IPS-20b (cell line): ENCODE measurements around the gene XPO6.
A peak's percentile ranks its signal among the peaks of the same experiment; 100 is the strongest.

Source experiments
- H3K27ac ChIP-seq: one replicate; pipeline ENCODE4 v1.5.1; 2013; ENCODE audit warnings: low read length
- H3K27me3 ChIP-seq: 2 replicates; pipeline ENCODE4 v1.6.1; 2013; ENCODE audit warnings: mild to moderate bottlenecking, low read length, inconsistent platforms; ENCODE audit not compliant: insufficient read depth
- H3K36me3 ChIP-seq: 2 replicates; pipeline ENCODE4 v1.6.1; 2013; ENCODE audit warnings: low read depth, mild to moderate bottlenecking, inconsistent platforms, low read length, moderate library complexity; ENCODE audit not compliant: insufficient read depth
- H3K4me1 ChIP-seq: 2 replicates; pipeline ENCODE4 v1.6.1; 2013; ENCODE audit warnings: mild to moderate bottlenecking, control low read depth, inconsistent platforms, low read length, moderate library complexity; ENCODE audit not compliant: insufficient read depth
- H3K4me3 ChIP-seq: 2 replicates; pipeline ENCODE4 v1.5.1; 2013; ENCODE audit warnings: mild to moderate bottlenecking, low read length, inconsistent platforms
- H3K9ac ChIP-seq: 2 replicates; pipeline ENCODE4 v1.6.1; 2013; ENCODE audit warnings: low read depth, mild to moderate bottlenecking, inconsistent platforms, low read length, moderate library complexity
- H3K9me3 ChIP-seq: 2 replicates; pipeline ENCODE4 v1.6.1; 2013; ENCODE audit warnings: mild to moderate bottlenecking, low read depth, low read length, inconsistent platforms; ENCODE audit not compliant: insufficient read depth

The XPO6 gene

DNA sequence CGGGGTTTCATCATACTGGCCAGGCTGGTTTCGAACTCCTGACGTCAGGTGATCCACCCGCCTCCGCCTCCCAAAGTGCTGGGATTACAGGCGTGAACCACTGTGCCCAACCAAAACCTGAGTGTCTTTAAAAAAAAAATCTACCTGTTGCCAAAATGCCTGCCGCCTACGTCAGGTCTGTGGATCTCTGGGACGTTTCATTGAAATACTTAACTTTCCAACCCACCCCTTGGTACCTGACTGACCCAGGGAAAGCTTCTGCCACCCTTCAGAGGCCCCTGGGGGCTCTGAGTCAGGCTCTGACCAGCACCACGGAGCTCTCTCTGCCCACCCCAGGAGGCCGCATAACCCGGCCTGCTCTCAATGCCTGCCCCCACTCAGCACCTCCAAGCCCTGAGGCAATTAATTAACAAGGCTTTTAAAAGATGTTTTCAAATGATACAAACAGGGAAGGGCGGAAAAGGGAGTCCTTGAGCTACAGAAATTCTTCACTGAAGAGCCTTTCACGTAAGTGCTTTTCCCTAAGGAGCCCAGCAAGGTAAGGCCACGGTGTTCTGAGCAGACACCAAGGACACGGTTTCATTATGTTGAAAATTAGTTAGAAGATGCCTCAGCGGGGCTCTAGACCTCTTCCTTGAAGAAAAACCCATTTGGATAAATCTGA lies 118.9 kb downstream of the XPO6 start:
- no peaks in the 10 kb centered on the region for H3K27me3 ChIP-seq
- H3K9ac ChIP-seq: peak overlapping the region; percentile 46
- H3K36me3 ChIP-seq: peaks cover 16% of the 10 kb centered on the region
- H3K27ac ChIP-seq: peak overlapping the region; percentile 44
- peak overlapping the region; percentile 3; the same call in 1 of the 2 replicates for H3K4me3 ChIP-seq
- peaks cover 18% of the 10 kb centered on the region for H3K4me1 ChIP-seq
- no peaks in the 10 kb centered on the region for H3K9me3 ChIP-seq

DNA sequence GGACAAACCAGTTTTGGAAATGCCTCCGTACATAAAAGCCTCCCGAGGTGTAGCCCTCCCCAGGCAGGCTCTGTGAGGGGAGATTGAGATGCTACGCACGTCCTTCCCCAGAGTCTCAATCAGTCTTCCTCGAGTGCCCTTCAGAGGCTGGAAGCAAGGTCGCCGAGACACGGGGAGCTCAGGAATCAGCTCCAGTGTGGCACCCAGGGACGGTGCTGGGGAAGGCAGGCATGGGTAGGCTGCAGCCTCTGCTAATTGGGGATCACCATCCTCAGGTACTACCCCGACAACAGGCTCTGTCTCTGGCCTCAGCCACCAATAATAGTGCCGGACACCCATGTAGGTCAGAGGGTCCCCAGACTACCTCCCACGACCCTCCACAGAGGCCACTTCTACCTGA lies 120.1 kb downstream of the XPO6 start:
- Histone ChIP-seq H3K27ac (no peak overlapping the region), H3K4me1 (peaks cover 18% of the 10 kb centered on the region), H3K9ac (no peak overlapping the region), H3K36me3 (peaks cover 6% of the 10 kb centered on the region; the same call in 1 of the 2 replicates), H3K27me3 (no peaks in the 10 kb centered on the region), H3K4me3 (no peak overlapping the region), H3K9me3 (no peaks in the 10 kb centered on the region)

GRCh38 chr16:28090646-28091377 lies 121.0 kb downstream of the XPO6 start:
- H3K9me3 ChIP-seq: no peaks in the 10 kb centered on the region
- no peak overlapping the region for H3K4me3 ChIP-seq
- no peak overlapping the region for H3K27ac ChIP-seq
- H3K4me1 ChIP-seq: peaks cover 18% of the 10 kb centered on the region
- no peaks in the 10 kb centered on the region for H3K27me3 ChIP-seq
- H3K9ac ChIP-seq: no peak overlapping the region
- peaks cover 1% of the 10 kb centered on the region; the same call in 1 of the 2 replicates for H3K36me3 ChIP-seq

DNA sequence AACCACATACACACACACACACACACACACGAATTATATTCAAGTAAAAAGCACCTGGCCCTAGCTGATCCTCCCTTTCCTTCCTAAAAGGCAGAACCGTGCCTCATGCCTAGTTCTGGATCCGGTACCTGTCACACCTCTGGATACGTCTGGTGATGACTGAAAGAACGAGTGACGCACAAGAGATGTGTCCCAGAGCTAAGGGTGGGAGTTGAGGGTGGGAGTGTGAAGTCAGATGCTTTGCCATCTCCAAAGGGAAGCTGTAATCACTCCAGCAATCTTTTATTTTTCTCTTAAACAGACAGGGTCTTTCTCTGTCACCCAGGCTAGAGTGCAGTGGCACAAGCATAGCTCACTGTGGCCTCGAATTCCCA lies 121.8 kb downstream of the XPO6 start:
- Histone ChIP-seq H3K36me3 (no peaks in the 10 kb centered on the region), H3K4me3 (no peak overlapping the region), H3K9ac (no peak overlapping the region), H3K27me3 (no peaks in the 10 kb centered on the region), H3K27ac (no peak overlapping the region), H3K9me3 (no peaks in the 10 kb centered on the region), H3K4me1 (peaks cover 18% of the 10 kb centered on the region)

- Histone ChIP-seq H3K4me3 (no peak overlapping the region), H3K27me3 (no peaks in the 10 kb centered on the region), H3K9ac (no peak overlapping the region), H3K9me3 (no peaks in the 10 kb centered on the region), H3K27ac (no peak overlapping the region), H3K36me3 (no peaks in the 10 kb centered on the region), H3K4me1 (peaks cover 18% of the 10 kb centered on the region)
Measured at GRCh38 chr16:28089205-28089991, 122.4 kb downstream of the XPO6 start.

DNA sequence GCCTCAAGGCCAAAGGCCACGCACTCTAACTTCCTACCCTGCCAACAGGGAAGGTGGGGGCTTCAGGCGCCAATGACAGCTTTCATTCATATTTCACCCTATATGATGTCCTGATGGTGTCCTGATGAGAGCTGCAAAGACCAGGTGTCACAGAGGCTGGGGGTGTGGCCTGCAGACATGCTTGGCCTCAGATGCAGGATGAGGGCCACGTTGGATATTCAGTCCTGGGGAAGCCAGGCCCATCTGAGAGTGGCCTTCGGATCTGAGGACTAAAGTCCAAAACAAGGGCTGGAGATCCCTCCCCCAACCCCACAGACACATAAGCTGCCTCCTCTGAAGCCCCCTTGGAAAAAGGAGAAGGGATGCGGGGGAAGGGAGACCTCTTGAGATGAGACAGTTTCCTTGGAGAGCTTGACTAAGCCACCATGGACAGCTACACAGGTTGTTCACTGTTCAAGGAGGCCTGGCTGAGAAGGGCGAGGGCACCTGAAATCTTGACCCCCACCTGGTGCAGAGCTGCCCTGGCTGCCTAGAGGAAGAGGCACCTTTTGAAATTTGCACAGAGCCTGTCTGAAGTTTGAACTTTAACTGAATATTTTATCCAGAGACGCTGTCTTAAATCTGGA lies 124.0 kb downstream of the XPO6 start:
- H3K9ac ChIP-seq: no peak overlapping the region
- H3K4me1 ChIP-seq: peaks cover 8% of the 10 kb centered on the region
- no peak overlapping the region for H3K27ac ChIP-seq
- no peak overlapping the region for H3K4me3 ChIP-seq
- H3K9me3 ChIP-seq: no peaks in the 10 kb centered on the region
- H3K27me3 ChIP-seq: no peaks in the 10 kb centered on the region
- no peaks in the 10 kb centered on the region for H3K36me3 ChIP-seq

DNA sequence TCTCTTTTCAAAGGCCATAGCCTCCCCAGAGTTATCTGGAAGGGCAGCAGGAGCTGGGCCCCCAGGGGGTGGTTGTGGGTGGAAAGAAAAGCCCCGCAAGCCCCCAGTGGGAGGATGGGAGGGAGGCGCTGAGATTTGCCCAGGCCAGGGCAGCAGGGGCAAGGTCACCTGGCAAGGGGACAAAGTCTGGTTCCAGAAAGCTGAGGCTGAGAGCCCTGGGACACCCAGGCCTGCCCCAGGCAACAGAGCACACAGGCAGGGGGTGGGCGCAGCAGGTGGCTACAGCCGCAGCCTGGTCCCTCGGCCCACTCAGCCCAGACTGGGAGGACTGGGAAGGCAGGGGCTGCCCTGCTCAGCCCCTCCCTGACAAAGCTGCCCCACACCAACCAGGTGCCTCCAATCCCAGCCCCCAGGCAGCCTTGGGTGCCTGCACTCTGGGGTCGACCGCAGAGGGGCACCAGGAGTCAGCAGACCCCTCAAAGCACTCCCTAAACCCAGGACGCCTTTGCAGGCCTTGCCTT lies 124.6 kb downstream of the XPO6 start:
- no peaks in the 10 kb centered on the region for H3K36me3 ChIP-seq
- H3K27me3 ChIP-seq: no peaks in the 10 kb centered on the region
- H3K4me3 ChIP-seq: no peak overlapping the region
- no peak overlapping the region for H3K27ac ChIP-seq
- peaks cover 8% of the 10 kb centered on the region; the same call in 1 of the 2 replicates for H3K4me1 ChIP-seq
- H3K9me3 ChIP-seq: no peaks in the 10 kb centered on the region
- H3K9ac ChIP-seq: no peak overlapping the region

DNA sequence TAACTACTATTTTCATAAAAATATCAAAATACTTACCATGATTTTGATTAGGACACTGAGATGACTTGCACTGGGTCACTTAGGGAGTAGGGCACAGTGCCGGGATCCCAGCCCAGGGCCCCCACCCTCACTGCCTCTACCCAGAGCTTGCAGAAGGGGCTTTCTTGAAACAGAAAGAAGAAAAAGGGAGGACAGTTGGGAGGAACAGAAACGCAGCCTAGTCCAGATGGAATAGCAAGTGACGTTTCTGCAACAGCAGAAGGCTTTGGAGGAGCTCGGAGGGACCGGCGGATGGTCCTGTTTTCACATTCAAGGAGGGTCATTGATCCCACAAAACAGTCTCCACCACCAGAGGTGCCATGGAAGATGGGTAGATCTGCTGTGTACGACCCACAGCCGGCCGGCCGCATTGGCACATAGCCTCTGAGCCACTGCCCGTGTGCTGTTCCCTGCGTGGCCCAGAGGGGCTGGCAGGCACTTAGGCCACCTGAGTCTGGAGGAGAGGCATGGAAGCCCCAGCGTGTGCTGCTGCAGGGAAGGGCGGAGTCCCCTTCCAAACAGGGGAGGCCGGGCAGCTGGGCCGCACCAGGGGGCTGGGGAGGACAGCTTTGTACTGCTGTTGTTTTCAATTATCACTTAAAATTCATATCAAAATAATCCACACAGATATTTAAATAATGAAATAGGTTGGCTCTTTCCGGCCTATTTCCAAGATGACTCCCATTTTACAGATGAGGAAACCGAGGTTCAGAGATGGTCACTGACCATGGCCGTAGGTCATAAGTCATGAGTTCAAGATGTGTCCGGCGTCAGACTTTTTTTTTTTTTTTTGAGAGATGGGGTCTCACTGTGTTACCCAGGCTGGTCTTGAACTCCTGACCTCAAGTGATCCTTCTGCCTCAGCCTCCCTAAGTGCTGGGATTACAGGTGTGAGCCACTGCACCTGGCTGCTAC lies 125.3 kb downstream of the XPO6 start:
- Histone ChIP-seq H3K27ac (no peak overlapping the region), H3K36me3 (no peaks in the 10 kb centered on the region), H3K4me3 (no peak overlapping the region), H3K4me1 (0 out of 2 replicates have a peak, but pooled peaks cover 2% of the 10 kb centered on the region), H3K9ac (no peak overlapping the region), H3K9me3 (no peaks in the 10 kb centered on the region), H3K27me3 (no peaks in the 10 kb centered on the region)

GRCh38 chr16:28085389-28086171 lies 126.2 kb downstream of the XPO6 start:
- H3K36me3 ChIP-seq: no peaks in the 10 kb centered on the region
- no peaks in the 10 kb centered on the region for H3K4me1 ChIP-seq
- no peak overlapping the region for H3K9ac ChIP-seq
- no peaks in the 10 kb centered on the region for H3K27me3 ChIP-seq
- no peak overlapping the region for H3K4me3 ChIP-seq
- H3K9me3 ChIP-seq: no peaks in the 10 kb centered on the region
- H3K27ac ChIP-seq: no peak overlapping the region

- Histone ChIP-seq H3K9me3 (no peaks in the 10 kb centered on the region), H3K36me3 (no peaks in the 10 kb centered on the region), H3K27ac (no peak overlapping the region), H3K9ac (no peak overlapping the region), H3K4me1 (no peaks in the 10 kb centered on the region), H3K4me3 (no peak overlapping the region), H3K27me3 (no peaks in the 10 kb centered on the region)
Measured at GRCh38 chr16:28084209-28084608, 127.6 kb downstream of the XPO6 start.
